GM23338 (cell line): ENCODE results near the gene MTNR1B. TPM values are rescaled to one million over a fixed set of nuclear protein-coding genes. Genes with fewer than 3 reads are reported as not detected.

Experiments used
- ATAC-seq: fragments of 200-7000 bp; cut with Tn5 transposase; 3 replicates; pipeline ENCODE4 v1.9.1; 2020
- DNase-seq: peaks from one replicate; pipeline ENCODE4 v3.0.0-alpha.2; 2015; ENCODE audit warnings: low spot score
- H2AFZ ChIP-seq: fragments of 200-600 bp; sonication (generic); 2 replicates; pipeline ENCODE4 v1.8.0; 2016; ENCODE audit warnings: antibody characterized with exemption, mild to moderate bottlenecking, moderate library complexity
- H3F3A ChIP-seq: fragments of 200-600 bp; sonication (generic); replicated peaks from 2 replicates; pipeline ENCODE4 v1.8.0; 2017; ENCODE audit warnings: antibody characterized with exemption, mixed run types, low read depth
- H3K27ac ChIP-seq: fragments of 200-600 bp; sonication (generic); 2 replicates; pipeline ENCODE4 v1.6.1; 2016; ENCODE audit warnings: low read depth
- H3K27me3 ChIP-seq: fragments of 200-600 bp; sonication (generic); 2 replicates; pipeline ENCODE4 v1.8.0; 2016; ENCODE audit warnings: mild to moderate bottlenecking, mixed run types, moderate library complexity; ENCODE audit not compliant: insufficient read depth
- H3K36me3 ChIP-seq: fragments of 200-600 bp; sonication (generic); 2 replicates; pipeline ENCODE4 v1.8.0; 2016; ENCODE audit warnings: mild to moderate bottlenecking; ENCODE audit not compliant: insufficient read depth
- H3K4me1 ChIP-seq: fragments of 200-600 bp; sonication (generic); 2 replicates; pipeline ENCODE4 v1.8.0; 2016; ENCODE audit warnings: mild to moderate bottlenecking, moderate library complexity; ENCODE audit not compliant: insufficient read depth
- H3K4me2 ChIP-seq: fragments of 200-600 bp; sonication (generic); 2 replicates; pipeline ENCODE4 v1.7.1; 2017; ENCODE audit warnings: mixed run types
- H3K4me3 ChIP-seq: fragments of 200-600 bp; sonication (generic); 2 replicates; pipeline ENCODE4 v1.6.1; 2016; ENCODE audit warnings: mixed run types
- H3K79me2 ChIP-seq: fragments of 200-600 bp; sonication (generic); replicated peaks from 2 replicates; pipeline ENCODE4 v1.8.0; 2017; ENCODE audit warnings: mild to moderate bottlenecking; ENCODE audit not compliant: insufficient read depth
- H3K9me2 ChIP-seq: fragments of 200-600 bp; sonication (generic); 2 replicates; pipeline ENCODE4 v1.8.0; 2017; ENCODE audit not compliant: insufficient read depth
- H4K20me1 ChIP-seq: fragments of 200-600 bp; sonication (generic); replicated peaks from 2 replicates; pipeline ENCODE4 v1.8.0; 2017; ENCODE audit warnings: mild to moderate bottlenecking; ENCODE audit not compliant: insufficient read depth
- H3K27ac Mint-ChIP-seq: 2 replicates; pipeline ENCODE4 v1.8.0; 2020; ENCODE audit warnings: inconsistent platforms, mild to moderate bottlenecking, moderate library complexity, mixed read lengths
- H3K27me3 Mint-ChIP-seq: 3 replicates; pipeline ENCODE4 v1.8.0; 2022; ENCODE audit warnings: low read depth, mild to moderate bottlenecking, moderate library complexity, mixed read lengths, inconsistent platforms; ENCODE audit not compliant: insufficient read depth, poor library complexity
- H3K36me3 Mint-ChIP-seq: 3 replicates; pipeline ENCODE4 v1.8.0; 2021; ENCODE audit warnings: low read depth, mild to moderate bottlenecking, inconsistent platforms, moderate library complexity, mixed read lengths
- H3K4me1 Mint-ChIP-seq: 3 replicates; pipeline ENCODE4 v1.8.0; 2020; ENCODE audit warnings: mild to moderate bottlenecking, inconsistent platforms, mixed read lengths
- H3K4me3 Mint-ChIP-seq: 3 replicates; pipeline ENCODE4 v1.8.0; 2021; ENCODE audit warnings: moderate library complexity, mild to moderate bottlenecking, inconsistent platforms, mixed read lengths
- H3K9me3 Mint-ChIP-seq: 3 replicates; pipeline ENCODE4 v1.8.0; 2020; ENCODE audit warnings: moderate library complexity, mild to moderate bottlenecking, inconsistent platforms, mixed read lengths
- EZH2 ChIP-seq: fragments of 200-600 bp; sonication (generic); IDR thresholded peaks from one replicate; pipeline ENCODE4 v1.8.0; 2017; ENCODE audit warnings: antibody characterized with exemption, mild to moderate bottlenecking, low read depth; ENCODE audit not compliant: unreplicated experiment
- EZH2phosphoT487 ChIP-seq: fragments of 200-600 bp; sonication (generic); IDR thresholded peaks from one replicate; pipeline ENCODE4 v1.8.1; 2018; ENCODE audit warnings: antibody characterized with exemption; ENCODE audit not compliant: unreplicated experiment
- NANOG ChIP-seq: IDR thresholded peaks from 2 replicates; pipeline ENCODE4 v1.6.1; 2016; ENCODE audit warnings: antibody characterized with exemption, borderline replicate concordance
- POLR2AphosphoS5 ChIP-seq: IDR thresholded peaks from 2 replicates; pipeline ENCODE4 v1.6.1; 2016; ENCODE audit warnings: antibody characterized with exemption, low read depth
- ZNF331 ChIP-seq: fragments of 250-450 bp; sonication (Bioruptor Pico); IDR thresholded peaks from 2 replicates; pipeline ENCODE4 v1.5.0; 2020; ENCODE audit warnings: low read depth, mild to moderate bottlenecking, moderate library complexity
- polyA plus RNA-seq: library from polyadenylated mRNA; unstranded; fragments of >200 nt; fragmentation: Nextera tagmentation; extraction: Ambion mirVana; gene quantifications from 2 replicates; pipeline ENCODE4 v1.2.1, GENCODE V29; 2016
- total RNA-seq: library from RNA; depleted of rRNA; stranded (reverse); fragments of >200 nt; shearing (Covaris generic); gene quantifications from 2 replicates; pipeline ENCODE4 v1.2.3, GENCODE V29; 2014
- TF ChIP-seq, protein P1 (sequence below): fragments of 250-450 bp; sonication (Bioruptor Pico); IDR thresholded peaks from 2 replicates; pipeline ENCODE4 v1.5.0; 2020; ENCODE audit warnings: mild to moderate bottlenecking, moderate library complexity
- TF ChIP-seq, protein P2 (sequence below): IDR thresholded peaks from one replicate; pipeline ENCODE4 v1.6.1; 2018; ENCODE audit warnings: antibody characterized with exemption; ENCODE audit not compliant: unreplicated experiment
- TF ChIP-seq, protein P3 (sequence below), 2 experiments: fragments of 200-600 bp in 1 of 2; sonication (generic) in 1 of 2; conservative IDR thresholded peaks; 2 replicates each; pipeline versions ENCODE4 v1.5.1 to v1.6.1; 2016 to 2017; ENCODE audit warnings: antibody characterized with exemption in 2 of 2, low read depth in 2 of 2, mild to moderate bottlenecking in 2 of 2, moderate library complexity in 1 of 2

The MTNR1B gene
- total and polyA plus RNA-seq, 2 experiments from 2014 or later = not detected

DNA sequence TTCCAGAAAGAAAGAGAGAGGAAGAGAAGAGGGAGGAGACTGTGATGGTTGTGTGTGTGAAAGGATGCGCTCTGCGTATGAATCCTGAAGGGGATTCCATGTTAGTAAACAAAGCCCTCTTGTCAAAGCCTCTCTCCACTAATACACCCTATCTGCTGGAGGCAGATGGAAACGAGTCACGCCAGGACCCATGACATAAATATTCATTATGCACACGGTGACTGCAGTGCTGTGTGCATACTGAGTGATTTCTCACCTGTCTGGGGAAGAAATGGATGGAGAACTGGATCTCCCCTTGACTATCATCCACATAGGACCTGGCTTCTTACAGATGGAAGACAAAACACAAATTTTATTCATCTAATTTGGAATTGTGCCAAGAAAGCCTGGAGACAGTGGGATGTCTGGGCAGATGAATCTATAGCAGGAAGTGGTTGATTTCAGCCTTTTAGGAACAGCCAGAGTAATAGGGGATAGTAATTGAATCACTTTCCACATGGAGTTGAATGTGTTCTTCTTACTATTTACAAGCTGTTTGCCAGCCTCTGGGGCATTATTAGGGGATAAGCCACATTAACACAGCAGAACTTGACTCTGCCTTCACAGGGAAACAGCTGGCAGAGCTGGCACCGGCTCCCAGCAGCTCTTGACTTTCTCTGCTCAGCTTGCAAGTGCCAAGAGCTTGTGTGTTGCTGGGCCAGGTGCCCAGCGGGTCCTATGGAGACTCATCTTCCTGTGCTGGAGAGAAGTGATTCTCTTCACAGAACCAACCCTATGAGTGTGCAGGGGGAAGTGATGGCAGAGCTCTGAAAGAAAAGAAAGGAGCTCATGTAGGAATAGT lies 9.0 kb downstream of the MTNR1B start:
- Histone ChIP-seq H3K9me2 (peaks cover 14% of the 10 kb centered on the region; the same call in 1 of the 2 replicates), H3K27me3 (no peaks in the 10 kb centered on the region), H3K36me3 (no peaks in the 10 kb centered on the region), H3K27ac (no peak overlapping the region), H3F3A (no peaks in the 10 kb centered on the region), H2AFZ (no peak overlapping the region), H3K4me2 (no peak overlapping the region), H3K79me2 (no peaks in the 10 kb centered on the region), H4K20me1 (no peaks in the 10 kb centered on the region), H3K4me3 (no peak overlapping the region), H3K4me1 (no peaks in the 10 kb centered on the region)
- peaks cover 4% of the 10 kb centered on the region for H3K27me3 Mint-ChIP-seq
- DNase-seq (no peak), ATAC-seq (no peak)
- no peak overlapping the region for H3K4me3 Mint-ChIP-seq
- no peak for TF ChIP-seq NANOG
- no peak for TF ChIP-seq POLR2AphosphoS5
- TF ChIP-seq ZNF331 = no peak
- TF ChIP-seq, protein P1, sequence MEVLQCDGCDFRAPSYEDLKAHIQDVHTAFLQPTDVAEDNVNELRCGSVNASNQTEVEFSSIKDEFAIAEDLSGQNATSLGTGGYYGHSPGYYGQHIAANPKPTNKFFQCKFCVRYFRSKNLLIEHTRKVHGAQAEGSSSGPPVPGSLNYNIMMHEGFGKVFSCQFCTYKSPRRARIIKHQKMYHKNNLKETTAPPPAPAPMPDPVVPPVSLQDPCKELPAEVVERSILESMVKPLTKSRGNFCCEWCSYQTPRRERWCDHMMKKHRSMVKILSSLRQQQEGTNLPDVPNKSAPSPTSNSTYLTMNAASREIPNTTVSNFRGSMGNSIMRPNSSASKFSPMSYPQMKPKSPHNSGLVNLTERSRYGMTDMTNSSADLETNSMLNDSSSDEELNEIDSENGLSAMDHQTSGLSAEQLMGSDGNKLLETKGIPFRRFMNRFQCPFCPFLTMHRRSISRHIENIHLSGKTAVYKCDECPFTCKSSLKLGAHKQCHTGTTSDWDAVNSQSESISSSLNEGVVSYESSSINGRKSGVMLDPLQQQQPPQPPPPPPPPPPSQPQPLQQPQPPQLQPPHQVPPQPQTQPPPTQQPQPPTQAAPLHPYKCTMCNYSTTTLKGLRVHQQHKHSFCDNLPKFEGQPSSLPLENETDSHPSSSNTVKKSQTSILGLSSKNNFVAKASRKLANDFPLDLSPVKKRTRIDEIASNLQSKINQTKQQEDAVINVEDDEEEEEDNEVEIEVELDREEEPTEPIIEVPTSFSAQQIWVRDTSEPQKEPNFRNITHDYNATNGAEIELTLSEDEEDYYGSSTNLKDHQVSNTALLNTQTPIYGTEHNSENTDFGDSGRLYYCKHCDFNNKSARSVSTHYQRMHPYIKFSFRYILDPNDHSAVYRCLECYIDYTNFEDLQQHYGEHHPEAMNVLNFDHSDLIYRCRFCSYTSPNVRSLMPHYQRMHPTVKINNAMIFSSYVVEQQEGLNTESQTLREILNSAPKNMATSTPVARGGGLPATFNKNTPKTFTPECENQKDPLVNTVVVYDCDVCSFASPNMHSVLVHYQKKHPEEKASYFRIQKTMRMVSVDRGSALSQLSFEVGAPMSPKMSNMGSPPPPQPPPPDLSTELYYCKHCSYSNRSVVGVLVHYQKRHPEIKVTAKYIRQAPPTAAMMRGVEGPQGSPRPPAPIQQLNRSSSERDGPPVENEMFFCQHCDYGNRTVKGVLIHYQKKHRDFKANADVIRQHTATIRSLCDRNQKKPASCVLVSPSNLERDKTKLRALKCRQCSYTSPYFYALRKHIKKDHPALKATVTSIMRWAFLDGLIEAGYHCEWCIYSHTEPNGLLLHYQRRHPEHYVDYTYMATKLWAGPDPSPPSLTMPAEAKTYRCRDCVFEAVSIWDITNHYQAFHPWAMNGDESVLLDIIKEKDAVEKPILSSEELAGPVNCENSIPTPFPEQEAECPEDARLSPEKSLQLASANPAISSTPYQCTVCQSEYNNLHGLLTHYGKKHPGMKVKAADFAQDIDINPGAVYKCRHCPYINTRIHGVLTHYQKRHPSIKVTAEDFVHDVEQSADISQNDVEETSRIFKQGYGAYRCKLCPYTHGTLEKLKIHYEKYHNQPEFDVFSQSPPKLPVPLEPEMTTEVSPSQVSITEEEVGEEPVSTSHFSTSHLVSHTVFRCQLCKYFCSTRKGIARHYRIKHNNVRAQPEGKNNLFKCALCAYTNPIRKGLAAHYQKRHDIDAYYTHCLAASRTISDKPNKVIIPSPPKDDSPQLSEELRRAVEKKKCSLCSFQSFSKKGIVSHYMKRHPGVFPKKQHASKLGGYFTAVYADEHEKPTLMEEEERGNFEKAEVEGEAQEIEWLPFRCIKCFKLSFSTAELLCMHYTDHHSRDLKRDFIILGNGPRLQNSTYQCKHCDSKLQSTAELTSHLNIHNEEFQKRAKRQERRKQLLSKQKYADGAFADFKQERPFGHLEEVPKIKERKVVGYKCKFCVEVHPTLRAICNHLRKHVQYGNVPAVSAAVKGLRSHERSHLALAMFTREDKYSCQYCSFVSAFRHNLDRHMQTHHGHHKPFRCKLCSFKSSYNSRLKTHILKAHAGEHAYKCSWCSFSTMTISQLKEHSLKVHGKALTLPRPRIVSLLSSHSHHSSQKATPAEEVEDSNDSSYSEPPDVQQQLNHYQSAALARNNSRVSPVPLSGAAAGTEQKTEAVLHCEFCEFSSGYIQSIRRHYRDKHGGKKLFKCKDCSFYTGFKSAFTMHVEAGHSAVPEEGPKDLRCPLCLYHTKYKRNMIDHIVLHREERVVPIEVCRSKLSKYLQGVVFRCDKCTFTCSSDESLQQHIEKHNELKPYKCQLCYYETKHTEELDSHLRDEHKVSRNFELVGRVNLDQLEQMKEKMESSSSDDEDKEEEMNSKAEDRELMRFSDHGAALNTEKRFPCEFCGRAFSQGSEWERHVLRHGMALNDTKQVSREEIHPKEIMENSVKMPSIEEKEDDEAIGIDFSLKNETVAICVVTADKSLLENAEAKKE (CRISPR knock-in tag) = no peak
- TF ChIP-seq, protein P2, sequence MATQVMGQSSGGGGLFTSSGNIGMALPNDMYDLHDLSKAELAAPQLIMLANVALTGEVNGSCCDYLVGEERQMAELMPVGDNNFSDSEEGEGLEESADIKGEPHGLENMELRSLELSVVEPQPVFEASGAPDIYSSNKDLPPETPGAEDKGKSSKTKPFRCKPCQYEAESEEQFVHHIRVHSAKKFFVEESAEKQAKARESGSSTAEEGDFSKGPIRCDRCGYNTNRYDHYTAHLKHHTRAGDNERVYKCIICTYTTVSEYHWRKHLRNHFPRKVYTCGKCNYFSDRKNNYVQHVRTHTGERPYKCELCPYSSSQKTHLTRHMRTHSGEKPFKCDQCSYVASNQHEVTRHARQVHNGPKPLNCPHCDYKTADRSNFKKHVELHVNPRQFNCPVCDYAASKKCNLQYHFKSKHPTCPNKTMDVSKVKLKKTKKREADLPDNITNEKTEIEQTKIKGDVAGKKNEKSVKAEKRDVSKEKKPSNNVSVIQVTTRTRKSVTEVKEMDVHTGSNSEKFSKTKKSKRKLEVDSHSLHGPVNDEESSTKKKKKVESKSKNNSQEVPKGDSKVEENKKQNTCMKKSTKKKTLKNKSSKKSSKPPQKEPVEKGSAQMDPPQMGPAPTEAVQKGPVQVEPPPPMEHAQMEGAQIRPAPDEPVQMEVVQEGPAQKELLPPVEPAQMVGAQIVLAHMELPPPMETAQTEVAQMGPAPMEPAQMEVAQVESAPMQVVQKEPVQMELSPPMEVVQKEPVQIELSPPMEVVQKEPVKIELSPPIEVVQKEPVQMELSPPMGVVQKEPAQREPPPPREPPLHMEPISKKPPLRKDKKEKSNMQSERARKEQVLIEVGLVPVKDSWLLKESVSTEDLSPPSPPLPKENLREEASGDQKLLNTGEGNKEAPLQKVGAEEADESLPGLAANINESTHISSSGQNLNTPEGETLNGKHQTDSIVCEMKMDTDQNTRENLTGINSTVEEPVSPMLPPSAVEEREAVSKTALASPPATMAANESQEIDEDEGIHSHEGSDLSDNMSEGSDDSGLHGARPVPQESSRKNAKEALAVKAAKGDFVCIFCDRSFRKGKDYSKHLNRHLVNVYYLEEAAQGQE = no peak
- no peak for TF ChIP-seq EZH2
- no peak for TF ChIP-seq EZH2phosphoT487
- TF ChIP-seq, protein P3, sequence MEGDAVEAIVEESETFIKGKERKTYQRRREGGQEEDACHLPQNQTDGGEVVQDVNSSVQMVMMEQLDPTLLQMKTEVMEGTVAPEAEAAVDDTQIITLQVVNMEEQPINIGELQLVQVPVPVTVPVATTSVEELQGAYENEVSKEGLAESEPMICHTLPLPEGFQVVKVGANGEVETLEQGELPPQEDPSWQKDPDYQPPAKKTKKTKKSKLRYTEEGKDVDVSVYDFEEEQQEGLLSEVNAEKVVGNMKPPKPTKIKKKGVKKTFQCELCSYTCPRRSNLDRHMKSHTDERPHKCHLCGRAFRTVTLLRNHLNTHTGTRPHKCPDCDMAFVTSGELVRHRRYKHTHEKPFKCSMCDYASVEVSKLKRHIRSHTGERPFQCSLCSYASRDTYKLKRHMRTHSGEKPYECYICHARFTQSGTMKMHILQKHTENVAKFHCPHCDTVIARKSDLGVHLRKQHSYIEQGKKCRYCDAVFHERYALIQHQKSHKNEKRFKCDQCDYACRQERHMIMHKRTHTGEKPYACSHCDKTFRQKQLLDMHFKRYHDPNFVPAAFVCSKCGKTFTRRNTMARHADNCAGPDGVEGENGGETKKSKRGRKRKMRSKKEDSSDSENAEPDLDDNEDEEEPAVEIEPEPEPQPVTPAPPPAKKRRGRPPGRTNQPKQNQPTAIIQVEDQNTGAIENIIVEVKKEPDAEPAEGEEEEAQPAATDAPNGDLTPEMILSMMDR (conservative IDR thresholded peaks at IDR 0.05; ENCODE audit: low read depth in 2 of 2) = no peak
- H3K9me3 Mint-ChIP-seq = no peaks in the 10 kb centered on the region; the same call in 2 of the 3 replicates
- H3K27ac Mint-ChIP-seq = no peak overlapping the region
- no peaks in the 10 kb centered on the region; the same call in 2 of the 3 replicates for H3K4me1 Mint-ChIP-seq
- H3K36me3 Mint-ChIP-seq = no peaks in the 10 kb centered on the region
